Suppressor macrophage treated with lipopolysaccharide for 4 hours (primary cell): Measurements from ENCODE around the gene RNF14.
A peak's percentile ranks its signal among the peaks of the same experiment; 100 is the strongest.

Source experiments
- DNase-seq: peaks from one replicate; pipeline ENCODE4 v3.0.0-alpha.2; 2020

Gene RNF14

DNA sequence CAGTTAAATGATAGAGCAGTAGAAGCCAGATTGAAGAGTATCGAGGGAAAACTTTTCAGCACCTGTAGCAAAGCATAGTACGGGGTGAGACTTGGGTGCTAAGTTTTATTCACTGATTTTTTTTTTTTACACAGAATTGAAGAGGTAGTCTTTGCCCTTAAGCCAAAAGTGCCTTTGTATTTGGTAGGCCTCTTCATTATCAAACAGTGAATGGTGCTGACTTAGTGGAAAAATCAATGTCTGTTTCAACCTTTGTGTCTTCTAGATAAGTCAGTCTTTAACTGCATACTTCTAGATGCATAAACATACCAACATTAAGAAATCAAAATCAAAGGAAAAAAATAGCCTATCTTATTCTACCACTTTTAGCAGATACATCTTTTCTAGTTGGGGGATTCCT is 13.7 kb downstream of the RNF14 start:
- no peak for DNase-seq

DNA sequence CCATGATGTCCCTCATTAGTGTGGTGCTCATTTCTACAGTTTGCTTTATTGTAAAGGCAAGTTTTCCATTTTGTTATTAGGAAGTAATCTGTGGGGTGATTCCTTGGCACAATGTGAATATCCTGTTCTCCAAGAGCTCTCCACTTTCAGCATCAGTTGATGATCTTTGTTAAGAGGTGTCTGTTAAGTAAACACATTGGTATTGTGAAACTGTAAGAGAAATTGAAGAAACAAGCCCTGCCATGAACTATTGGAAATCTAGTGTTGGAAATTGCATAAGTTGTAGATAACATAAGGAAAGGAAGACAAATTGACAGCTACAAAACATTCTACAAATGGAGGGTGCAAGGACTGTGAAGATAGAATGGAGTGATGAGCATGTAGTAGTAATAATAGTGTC is 17.2 kb downstream of the RNF14 start:
- DNase-seq, result no peak

DNA sequence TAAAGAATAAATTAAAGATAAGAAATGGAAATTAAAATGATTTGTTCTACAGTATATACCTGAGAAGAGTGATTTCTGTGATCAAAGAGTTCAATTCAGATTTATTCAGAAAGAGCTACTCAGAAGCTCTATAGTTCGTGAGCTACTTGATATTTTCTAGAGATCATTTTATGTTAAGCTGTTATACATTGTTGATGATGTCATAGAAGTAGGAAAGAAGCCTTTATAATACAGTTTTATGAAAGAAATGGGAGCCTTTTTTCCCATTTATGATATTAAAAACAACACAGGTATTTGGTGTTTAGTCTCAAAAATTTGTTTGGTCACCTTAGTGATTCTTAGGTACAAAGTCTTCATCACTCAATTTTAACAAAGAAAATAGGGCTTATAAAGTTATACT is 20.8 kb downstream of the RNF14 start:
- DNase-seq, result no peak

DNA sequence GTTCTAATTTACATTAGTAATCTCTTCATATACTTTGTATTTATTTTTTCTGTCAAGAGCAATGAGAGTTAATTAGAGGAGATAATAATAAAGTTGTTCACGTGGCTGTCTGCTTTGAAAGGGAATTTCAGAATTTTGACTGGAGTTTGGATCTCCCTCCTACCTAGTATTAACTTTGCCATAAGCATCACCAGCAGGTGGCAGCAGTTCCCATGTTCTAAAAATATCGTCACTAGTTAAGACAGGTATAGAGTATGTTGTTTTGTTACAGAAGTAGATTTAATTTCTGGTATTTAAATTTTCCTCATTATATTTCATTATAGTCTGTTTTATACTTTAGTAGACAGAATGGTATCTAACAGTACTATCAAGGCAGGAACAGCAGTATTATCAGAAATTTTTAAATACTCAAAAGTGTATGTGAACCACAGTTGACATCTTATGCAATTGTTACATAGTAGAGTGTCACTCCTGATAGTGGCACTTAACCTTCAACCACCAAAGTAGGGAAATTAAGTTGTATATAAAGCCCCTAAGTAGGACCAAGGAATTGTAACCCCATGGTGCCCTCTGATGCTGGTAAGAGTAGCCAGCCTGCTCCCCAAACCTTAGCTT is 23.6 kb downstream of the RNF14 start:
- DNase-seq, result peak; percentile 80

DNA sequence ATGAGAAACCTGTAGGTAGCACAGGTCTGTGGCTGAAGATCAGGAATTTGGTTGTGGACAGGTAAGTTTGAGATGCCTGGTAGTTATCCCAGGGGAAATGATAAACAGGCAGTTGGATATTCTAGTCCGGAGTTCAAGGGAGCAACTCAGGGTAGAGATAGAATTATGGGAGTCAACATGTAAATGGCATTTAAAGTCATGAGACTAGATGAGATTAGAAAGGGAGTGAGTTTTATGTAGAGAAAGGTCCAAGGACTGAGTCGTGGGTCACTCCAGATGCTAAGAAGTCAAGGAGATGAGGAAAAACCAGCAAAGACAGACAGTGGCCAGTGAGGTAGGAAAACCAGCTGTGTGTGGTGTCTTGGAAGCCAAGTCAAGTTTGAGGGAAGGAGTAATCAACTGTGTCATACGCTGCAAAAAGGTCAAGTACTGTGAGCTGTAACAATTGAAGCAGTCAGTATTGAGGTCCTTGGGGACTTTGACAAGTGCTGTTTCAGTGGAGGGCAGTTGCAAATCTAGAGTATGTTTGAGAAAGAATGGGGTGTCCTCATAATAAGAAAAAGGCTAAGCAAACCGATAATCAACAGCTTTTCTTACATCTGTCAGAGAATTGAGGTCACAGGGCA is 25.7 kb downstream of the RNF14 start:
- DNase-seq, result no peak

DNA sequence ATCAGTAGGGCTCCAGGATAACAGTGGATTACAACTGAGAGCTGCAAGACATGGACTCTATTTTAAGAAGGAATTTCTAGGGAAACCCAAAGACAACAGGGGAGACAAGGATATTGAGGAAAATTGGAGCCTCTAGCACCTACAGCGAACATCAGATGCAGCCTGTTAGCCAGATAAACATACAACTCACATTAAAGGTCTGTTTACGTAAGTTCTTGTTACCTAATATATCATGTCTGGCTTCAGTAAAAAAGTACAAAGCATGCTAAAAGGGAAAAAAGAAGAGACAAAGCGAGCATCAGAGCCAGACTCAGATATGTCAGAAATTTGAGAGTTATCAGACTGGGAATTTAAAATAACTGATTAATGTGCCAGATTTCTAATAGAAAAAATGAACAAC is 26.8 kb downstream of the RNF14 start:
- DNase-seq, result no peak

DNA sequence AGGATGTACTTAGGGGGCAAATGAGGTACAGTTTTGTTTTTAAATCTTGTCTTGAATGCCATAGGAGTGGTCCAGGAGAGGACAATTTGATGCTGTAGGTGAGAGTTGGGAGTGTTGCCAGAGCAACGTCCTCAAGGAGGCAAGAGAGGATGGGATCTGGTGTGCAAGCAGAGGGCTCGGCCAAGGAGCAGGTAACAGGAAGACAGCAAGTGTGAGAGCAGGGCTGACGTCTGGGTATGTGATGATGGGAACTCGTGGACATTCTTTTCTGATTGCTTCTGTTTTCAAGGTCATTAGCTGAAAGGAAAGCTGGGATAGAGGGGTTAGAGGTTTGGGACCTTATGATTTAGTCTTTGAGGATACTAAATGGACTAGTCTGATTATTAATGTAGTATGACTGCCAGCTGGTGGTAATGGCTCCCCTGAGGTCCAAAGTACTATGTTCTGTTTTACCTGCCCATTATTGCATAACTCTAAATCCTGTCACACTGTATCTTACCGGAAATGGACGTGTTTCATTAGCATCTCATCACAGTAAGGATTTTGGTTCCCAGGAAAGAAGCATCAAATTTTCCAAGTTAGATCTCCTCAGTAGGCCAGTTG is 28.6 kb downstream of the RNF14 start:
- DNase-seq, result no peak

DNA sequence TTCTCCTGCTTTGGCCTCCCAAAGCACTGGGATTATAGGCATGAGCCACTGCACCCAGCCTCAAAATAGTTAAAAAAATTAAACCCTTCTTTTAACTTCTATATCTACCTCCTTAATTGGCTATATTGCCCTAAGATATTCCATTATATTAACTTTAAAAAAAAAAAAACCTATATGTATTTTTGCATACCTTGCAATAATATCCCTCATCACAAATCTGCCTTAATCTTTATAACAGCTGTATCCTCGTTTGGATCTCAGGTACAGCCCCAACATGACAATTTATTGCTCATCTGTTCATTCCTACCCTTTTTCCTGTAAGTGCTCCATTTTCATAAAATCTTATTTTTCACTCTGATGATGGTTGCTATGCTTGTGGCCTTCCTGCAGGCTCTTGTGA is 31.3 kb downstream of the RNF14 start:
- DNase-seq, result no peak

DNA sequence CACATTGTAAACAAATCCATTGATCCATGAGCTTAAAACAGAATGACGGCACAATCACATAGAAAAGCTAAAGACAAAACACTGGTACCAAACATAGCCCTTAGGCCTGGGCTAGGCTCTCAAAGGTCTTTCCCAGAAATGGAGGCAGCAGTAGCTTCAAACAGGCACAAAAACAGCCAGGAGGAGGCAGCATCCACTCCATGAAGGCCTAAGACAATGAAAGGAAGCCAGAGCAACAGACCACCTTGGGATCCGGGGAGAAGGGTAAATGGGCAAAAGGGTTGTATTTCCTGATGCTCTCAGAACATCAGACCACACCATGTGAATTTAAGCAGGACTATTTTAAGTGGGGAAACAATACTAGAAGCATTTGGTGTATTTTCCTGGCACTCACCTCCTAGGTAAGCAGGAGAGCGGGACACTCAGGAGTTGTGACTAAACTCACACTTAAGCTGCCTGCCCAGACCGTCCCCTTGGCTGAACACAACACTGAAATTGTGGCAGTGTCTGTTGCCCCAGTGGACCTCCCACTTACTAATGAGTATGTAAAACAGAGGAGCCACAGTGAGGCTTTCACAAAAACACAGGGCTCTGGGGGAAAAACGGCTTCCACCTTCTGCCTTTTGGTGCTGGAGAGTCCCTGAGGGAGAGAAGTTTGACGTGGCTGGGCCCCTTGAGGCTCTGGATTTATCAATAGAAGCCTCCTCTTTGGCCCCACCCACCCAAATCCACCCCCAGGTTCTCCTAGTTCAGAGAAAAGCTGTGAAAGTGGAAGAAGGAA is 32.0 kb downstream of the RNF14 start:
- DNase-seq, result no peak

DNA sequence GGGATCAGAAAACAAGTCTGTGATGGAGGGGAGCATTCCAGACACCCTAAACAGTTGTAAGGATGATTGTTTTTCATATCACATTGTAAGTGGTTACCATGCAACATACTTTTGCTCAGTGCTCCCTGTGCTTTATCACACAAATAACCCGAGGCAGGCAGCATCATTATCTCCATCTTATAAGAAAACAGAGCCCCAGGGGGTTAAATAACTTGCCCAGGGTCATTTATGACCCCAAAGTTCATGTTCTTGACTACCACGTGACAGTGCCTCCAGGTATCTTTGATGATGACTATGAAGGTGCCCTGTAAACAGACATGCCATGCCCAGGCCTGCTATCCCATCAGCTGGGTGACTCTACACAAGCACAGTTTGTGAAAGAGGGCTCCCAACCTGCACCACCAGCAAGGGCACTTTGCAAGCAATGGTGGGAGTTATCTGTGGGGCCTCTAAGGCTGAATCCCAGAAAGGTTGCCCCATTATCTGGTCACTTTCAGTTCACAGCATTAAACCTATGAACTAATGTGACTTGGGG is 34.4 kb downstream of the RNF14 start:
- DNase-seq, result no peak

DNA sequence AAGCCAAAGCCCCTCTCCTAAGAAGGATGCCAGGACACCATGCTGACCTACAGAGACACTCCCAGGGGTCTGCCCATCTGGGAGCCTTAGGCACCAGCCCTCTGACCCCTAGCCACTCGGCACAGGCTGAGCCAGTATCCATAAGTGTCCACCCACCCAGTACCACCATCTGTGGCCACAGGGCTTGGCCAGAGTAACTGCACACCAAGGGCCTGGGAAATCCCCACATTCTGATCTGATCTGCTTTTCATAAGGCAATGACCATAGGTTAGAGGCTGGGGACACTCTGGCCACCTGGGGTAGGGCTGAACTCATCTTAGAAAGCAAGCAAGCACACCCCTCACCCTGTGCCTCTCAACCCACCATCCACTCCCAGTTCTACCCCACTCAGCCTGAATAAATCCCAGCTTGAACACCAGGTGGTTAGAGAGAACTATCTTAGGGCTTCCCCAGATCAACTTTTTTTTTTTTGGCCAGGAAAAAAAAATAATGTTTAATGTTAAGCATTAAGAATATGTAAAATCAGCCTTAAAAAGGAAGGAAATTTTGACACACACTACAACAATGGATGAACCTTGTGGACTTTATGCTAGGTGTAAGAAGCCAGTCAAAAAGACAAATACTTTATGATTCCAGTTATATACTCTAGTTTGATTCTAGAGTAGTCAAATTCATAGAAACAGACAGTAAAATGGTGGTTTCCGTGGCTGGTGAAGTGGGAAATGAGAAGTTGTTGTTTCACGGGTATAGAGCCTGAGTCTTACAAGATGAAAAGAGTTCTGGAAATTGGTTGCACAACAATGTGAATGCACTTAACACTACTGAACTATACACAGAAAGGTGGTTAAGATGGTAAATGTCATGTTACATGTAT is 37.7 kb downstream of the RNF14 start:
- DNase-seq, result peak; percentile 53

DNA sequence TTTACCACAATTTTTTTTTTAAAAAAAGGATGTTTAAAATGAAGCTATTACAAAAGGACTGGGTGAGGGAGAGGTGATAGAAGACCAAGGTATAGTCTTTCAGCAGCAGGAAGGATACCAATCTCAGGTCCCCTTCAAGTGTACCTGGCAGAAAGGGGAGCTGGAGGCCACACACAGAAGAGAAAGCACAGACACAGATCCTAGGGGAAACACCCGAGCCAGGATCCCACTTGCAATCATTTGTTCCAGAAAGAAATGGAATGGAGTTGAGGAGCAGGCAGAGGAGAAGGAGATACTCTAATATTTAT is 38.3 kb downstream of the RNF14 start:
- no peak for DNase-seq

DNA sequence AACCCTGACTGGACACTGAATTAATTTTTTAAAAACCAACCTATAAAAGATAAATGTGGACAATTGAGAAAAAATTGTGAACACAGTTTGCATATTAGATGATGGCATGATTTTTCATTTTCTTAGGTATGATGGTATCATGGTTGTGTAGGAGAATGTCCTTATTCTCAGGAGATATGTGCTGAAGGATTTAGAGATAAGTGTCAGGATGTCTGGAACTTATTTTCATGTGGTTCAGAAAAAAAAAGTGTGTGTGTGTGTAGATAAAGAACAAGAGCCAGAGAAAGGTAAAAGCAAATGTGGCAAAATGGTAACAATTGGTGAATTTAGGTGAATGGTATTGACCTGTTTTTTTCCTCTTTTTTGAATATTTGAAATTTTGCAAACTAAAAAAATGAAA is 39.9 kb downstream of the RNF14 start:
- DNase-seq, result no peak

DNA sequence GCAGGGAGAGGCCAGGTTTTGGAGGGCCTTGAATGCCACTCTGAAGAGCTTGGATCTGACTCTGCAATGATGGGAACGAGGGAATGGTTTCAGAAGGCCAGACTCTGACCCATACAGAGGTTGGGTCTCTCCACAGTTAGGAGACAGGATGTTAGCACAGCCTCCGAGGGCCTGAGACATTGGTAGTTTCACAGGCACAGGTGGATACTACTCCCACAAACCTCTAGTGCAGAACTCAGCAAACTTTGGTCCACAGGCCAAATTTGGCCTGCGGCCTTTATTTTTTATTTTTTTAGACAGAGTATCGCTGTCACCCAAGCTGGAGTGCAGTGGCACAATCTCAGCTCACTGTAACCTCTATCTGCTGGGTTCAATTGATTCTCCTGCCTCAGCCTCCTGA is 41.0 kb downstream of the RNF14 start:
- no peak for DNase-seq

DNA sequence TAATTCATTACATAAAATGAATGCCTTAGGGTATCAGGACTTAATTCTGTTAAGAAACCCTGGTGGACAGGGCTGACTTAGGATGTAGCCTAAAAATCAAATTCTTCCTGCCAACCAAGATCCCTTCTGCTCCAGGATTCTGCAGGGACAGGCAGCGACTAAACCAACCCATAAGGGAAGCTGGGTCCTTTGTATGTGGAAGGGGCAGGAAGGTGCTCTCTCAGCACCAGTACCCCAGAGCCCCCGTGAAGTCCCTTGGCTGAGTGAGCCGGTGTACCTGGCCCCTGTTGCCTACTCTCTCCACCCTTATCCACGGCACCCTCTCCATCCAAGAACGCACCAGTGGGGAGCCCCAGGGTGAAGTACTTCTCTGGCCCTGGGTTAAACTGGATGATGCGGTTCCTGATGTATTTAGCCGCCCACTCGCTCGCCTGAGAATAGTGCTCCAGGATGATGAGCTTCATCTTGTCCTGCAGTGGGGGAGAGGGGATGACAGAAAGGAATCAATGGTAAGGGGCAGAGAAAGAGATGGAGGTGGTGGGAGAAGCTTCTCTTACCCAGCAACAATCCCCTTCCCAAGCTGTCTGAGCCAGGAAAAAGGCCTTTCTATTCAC is 42.8 kb downstream of the RNF14 start:
- DNase-seq, result no peak

DNA sequence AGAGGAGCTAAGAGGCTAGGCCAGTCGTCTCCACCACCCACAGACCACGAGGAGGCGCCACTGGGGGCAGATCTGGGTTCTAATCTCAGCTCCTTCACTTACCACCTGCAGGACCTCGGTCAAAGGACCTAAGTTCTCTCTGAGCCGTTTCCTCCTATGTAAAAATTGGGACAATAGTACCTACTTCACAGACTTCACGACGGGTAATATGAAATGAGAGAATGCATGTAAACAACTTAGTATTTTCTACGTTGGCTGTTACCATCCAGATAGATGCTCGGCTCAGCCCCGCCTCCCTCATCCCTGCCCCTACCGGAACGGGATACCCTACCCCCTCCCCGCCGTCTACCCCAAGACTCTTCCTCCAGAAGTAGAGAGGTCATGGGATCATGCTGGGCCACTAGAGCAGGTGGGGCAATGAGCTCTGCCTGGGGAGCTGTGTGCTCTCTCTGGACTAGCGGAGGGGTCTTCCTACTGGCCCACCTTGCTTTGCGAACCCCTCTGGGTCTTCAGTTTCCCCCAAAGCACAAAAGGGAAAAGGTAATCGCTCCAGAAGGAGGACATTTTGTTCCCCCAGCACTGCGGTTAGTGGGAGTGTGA is 43.4 kb downstream of the RNF14 start:
- peak; percentile 62 for DNase-seq

DNA sequence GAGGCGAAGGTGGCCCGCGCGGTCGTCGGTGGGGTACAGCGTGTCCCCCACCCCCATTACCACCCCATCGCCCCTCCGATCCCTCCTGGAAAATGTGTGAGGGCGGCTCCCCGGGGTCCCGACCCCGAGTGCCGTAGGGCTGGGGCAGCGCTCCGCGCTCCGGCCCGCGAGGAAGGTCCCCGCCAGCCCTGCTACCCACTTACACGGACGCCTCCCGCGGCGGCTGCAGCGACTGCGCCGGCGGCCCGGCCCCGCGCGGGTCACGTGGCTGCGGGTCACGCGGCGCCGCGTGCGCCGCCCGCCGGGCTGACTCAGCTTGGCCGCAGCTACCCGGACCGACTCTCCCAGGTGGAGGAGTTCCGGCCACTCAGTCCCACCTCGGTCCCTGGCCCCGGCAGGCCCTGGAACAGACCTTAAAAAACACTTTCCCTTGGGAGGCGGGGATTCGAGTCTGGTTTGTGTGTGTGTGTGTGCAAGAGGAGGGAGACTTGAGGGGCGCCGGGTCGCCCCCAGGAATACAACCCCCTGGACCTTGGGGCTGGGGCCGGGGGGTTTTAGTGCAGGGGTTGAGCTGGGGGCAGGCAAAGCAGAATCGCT is 44.0 kb downstream of the RNF14 start, which contains the start of gene GNPDA1:
Gene GNPDA1 (minus strand): TSS at position 236 of the 597 bp plus-strand sequence. CDS start 992 bp downstream, outside the sequence.
- DNase-seq, result peak; percentile 92

DNA sequence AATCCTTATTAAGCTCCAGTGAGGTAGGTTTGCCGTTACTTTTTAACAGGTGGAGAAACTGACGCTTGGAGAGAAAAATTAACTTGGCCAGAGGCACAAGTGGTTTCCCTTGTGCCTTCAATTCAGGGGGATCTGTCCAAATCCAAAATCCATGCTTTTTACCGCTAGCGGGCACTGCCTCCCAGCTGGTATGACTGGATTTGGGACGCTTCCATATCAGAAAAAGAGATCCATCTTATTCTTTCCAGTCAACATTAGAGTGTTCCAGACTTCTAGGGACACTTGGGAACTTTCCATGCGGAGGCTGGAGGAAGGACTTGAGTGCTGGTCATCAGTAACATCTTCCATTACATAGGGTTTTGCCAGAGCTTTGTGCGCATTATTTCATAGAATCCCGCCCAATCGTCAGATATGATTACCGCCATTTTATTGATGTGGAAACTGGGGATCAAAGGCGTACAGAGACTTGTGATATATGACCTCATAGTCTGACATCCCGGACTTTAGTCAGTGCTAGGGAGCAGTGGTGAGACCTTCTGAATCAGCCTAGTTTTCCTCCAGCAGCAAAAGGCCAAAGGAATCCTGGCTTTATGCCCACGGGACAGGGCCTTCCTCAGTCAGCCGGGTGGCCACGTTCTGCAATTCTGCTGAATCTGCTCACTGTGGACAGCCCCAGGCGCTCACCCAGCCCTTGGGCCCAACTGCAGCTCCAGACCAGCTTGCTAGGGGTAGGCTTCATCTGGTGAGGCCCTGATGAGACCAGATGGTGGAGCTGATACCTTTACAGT is 45.0 kb downstream of the RNF14 start:
- peak; percentile 73 for DNase-seq

DNA sequence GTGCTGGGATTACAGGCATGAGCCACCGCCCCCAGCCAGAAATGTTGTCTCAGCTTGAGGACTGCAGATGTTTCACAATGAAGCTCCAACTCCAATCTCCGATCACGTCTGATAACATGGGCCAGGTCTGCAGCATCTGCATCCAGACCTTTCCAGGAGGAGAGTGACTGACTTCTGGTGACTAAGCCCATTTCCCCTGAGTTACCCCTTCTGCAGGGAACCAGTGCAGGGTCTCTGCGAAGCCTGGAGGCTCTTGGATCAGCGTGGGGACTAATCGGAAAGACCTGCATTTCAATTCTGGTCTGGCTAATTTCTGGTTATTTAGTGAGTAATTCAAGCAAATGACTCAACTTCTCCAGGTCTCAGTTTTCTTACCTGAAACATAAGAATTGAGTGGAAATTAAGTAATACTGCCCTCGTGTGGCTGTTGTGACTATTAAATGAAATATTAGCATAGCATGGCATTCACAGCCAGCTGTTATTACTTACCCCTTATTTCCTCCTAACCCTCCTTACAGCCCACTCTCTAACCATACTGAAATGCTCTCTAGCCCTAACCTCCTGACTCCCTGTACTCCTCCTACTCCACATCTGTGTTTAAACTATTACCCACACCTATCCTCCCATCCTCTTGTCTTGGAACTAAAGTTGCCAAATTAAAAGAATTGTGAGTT is 46.1 kb downstream of the RNF14 start:
- DNase-seq, result peak; percentile 54
